PC-9 (cell line): Measurements from ENCODE around the gene NMNAT3.

Experiments used
- CTCF ChIP-seq: fragments of 200-600 bp; sonication (generic); conservative IDR thresholded peaks from 2 replicates; pipeline ENCODE4 v1.6.1; 2017; ENCODE audit warnings: mixed run types, antibody characterized with exemption, mild to moderate bottlenecking, moderate library complexity
- EZH2 ChIP-seq: fragments of 200-600 bp; sonication (generic); IDR thresholded peaks from 2 replicates; pipeline ENCODE4 v1.8.0; 2017; ENCODE audit warnings: antibody characterized with exemption, low read depth

- no peak for TF ChIP-seq CTCF
- TF ChIP-seq EZH2, result no peak
Measured at GRCh38 chr3:139518306-139518705, 159.5 kb downstream of the NMNAT3 start.
